Measurements from ENCODE around the gene GRIK4. TPM values are rescaled to one million over a fixed set of nuclear protein-coding genes. Genes with fewer than 3 reads are reported as not detected.

The GRIK4 gene
- 1.5 to 2.2 TPM (median 1.8 TPM) in 3 replicates for total RNA-seq

GRCh38 chr11:120511116-120511819, at the start of gene GRIK4:
Gene GRIK4, plus strand, starts transcription at chr11:120511748. Its CDS starts 148,571 bp downstream, at chr11:120660319.
- H3K27ac Mint-ChIP-seq = no peak within 1 kb of the TSS
- H3K27me3 Mint-ChIP-seq (ENCODE audit: low read depth) = peaks cover 80% of the 10 kb centered on the region
- peak; percentile 93 for TF ChIP-seq CTCF (IDR thresholded peaks at IDR 0.05; ENCODE audit: unreplicated experiment)

GRCh38 chr11:120462825-120463224, 48.7 kb upstream of the GRIK4 start:
- Mint-ChIP-seq H3K9me3 (no peaks in the 10 kb centered on the region), H3K27me3 (ENCODE audit: low read depth) (no peaks in the 10 kb centered on the region), H3K27ac (no peak overlapping the region), H3K36me3 (peaks cover 70% of the 10 kb centered on the region), H3K4me3 (no peak overlapping the region), H3K4me1 (no peaks in the 10 kb centered on the region)
- no peak for TF ChIP-seq CTCF (IDR thresholded peaks at IDR 0.05; ENCODE audit: unreplicated experiment)
- DNase-seq (ENCODE audit: low spot score in 2 of 2, unreplicated experiment in 2 of 2) = no peak

More at GRCh38 chr11:120511116-120511819, at the start of gene GRIK4:
- no peaks in the 10 kb centered on the region for H3K36me3 Mint-ChIP-seq
- H3K4me1 Mint-ChIP-seq = peaks cover 9% of the 10 kb centered on the region
- DNase-seq (ENCODE audit: low spot score in 2 of 2, unreplicated experiment in 2 of 2) = peak; percentile 84 to 96
- peak within 1 kb of the TSS; percentile 57 for H3K4me3 Mint-ChIP-seq
- H3K9me3 Mint-ChIP-seq = no peaks in the 10 kb centered on the region

- H3K4me1 Mint-ChIP-seq = no peaks in the 10 kb centered on the region
- H3K36me3 Mint-ChIP-seq = peaks cover 69% of the 10 kb centered on the region
- no peaks in the 10 kb centered on the region for H3K27me3 Mint-ChIP-seq (ENCODE audit: low read depth)
- DNase-seq (ENCODE audit: low spot score in 2 of 2, unreplicated experiment in 2 of 2) = no peak
- no peak for TF ChIP-seq CTCF (IDR thresholded peaks at IDR 0.05; ENCODE audit: unreplicated experiment)
- no peak overlapping the region for H3K27ac Mint-ChIP-seq
- H3K4me3 Mint-ChIP-seq = no peak overlapping the region
- no peaks in the 10 kb centered on the region for H3K9me3 Mint-ChIP-seq
Measured at GRCh38 chr11:120465921-120466534, 45.5 kb upstream of the GRIK4 start.

- H3K4me1 Mint-ChIP-seq = no peaks in the 10 kb centered on the region
- no peak overlapping the region for H3K27ac Mint-ChIP-seq
- H3K4me3 Mint-ChIP-seq = no peak overlapping the region
- H3K27me3 Mint-ChIP-seq (ENCODE audit: low read depth) = no peaks in the 10 kb centered on the region
- no peaks in the 10 kb centered on the region for H3K9me3 Mint-ChIP-seq
- no peak for TF ChIP-seq CTCF (IDR thresholded peaks at IDR 0.05; ENCODE audit: unreplicated experiment)
- H3K36me3 Mint-ChIP-seq = peaks cover 61% of the 10 kb centered on the region
- DNase-seq (ENCODE audit: low spot score in 2 of 2, unreplicated experiment in 2 of 2) = no peak
Measured at GRCh38 chr11:120467627-120468026, 43.9 kb upstream of the GRIK4 start.

- no peak for TF ChIP-seq CTCF (IDR thresholded peaks at IDR 0.05; ENCODE audit: unreplicated experiment)
- H3K4me1 Mint-ChIP-seq = no peaks in the 10 kb centered on the region
- no peaks in the 10 kb centered on the region for H3K27me3 Mint-ChIP-seq (ENCODE audit: low read depth)
- H3K4me3 Mint-ChIP-seq = no peak overlapping the region
- H3K36me3 Mint-ChIP-seq = peaks cover 55% of the 10 kb centered on the region
- DNase-seq (ENCODE audit: low spot score in 2 of 2, unreplicated experiment in 2 of 2) = no peak
- H3K9me3 Mint-ChIP-seq = no peaks in the 10 kb centered on the region
- no peak overlapping the region for H3K27ac Mint-ChIP-seq
Measured at GRCh38 chr11:120471131-120471530, 40.4 kb upstream of the GRIK4 start.

Measured in mesothelial cell of epicardium (in vitro differentiated cells).